HG02610 (cell line): ENCODE measurements around the gene ARHGEF17.
A peak's percentile ranks its signal among the peaks of the same experiment; 100 is the strongest.

ENCODE experiments used
- ATAC-seq: cut with Tn5 transposase; IDR thresholded peaks from one replicate; pipeline ENCODE4 v1.9.1; 2021; ENCODE audit warnings: mild to moderate bottlenecking, moderate library complexity; ENCODE audit not compliant: unreplicated experiment

Gene ARHGEF17

DNA sequence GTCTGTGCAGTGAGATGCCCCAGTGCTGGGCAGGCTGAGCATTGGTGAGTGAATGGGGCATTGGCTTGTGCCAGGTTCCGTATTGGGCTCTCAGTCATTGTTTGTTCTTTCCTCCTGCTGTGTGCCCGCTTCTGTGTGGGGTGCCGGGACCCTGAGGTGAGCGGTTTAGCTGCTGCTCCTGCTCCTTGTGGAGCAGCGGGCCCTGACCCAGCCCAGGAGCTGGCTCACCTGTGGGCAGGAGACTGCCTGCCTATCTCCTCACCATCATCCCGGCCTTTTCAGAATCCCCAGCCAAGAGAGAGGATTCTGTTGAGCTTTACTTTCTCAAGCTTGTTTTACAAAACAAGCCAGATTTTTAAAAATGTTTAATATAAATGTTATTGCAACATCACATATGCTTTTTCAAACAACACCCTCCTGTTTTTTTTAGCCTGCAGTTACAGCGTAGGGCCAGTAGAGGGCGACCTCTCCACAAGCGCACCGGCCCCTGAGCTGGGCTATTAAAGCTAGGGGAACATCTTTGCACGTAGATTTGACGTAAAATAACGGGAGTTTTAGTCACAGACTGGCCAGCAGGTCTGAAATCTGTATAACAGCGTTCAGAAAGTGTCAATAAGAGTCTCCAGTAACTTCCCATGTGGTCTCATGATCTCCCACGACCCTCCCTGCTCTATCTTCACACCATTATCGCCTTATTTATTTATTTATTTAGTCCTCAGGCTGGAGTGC lies 43.0 kb downstream of the ARHGEF17 start:
- no peak for ATAC-seq

DNA sequence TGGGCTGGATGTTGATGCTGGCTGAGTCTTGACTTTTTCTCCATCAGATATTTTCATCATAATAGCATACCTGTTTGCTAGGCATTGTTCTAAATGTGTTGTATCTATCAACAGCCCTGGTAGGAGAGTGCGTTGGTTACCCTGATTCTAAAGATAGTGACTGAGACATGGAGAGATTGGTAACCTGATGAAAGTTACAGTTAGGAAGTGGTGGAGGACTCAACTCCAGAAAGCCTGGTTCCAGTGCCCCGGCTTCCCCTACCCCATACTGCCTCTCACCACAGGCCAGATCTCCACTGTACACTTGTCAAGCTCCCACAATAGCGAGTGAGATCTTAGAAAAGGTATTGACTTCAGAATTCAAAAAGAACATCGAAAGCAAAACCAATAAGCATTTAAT lies 45.3 kb downstream of the ARHGEF17 start:
- ATAC-seq, result no peak

DNA sequence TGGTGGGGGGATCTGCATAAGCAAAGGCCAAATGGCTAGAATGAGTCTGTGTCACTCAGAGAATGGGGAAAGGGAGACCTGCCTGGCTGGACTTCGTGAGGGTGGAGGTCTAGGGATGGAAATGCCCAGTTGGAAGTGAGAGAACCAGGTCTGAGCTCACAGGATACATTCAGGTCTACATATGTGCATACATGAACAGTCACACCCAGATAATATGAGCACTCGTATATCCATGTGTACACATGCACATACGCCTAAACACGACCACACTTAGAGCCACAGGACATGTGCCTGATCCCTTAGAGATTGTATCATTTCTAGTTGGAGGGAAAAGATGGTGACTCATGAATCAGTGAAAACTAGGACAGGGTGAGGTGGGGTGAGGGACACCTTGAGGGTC lies 47.0 kb downstream of the ARHGEF17 start:
- ATAC-seq, result no peak

DNA sequence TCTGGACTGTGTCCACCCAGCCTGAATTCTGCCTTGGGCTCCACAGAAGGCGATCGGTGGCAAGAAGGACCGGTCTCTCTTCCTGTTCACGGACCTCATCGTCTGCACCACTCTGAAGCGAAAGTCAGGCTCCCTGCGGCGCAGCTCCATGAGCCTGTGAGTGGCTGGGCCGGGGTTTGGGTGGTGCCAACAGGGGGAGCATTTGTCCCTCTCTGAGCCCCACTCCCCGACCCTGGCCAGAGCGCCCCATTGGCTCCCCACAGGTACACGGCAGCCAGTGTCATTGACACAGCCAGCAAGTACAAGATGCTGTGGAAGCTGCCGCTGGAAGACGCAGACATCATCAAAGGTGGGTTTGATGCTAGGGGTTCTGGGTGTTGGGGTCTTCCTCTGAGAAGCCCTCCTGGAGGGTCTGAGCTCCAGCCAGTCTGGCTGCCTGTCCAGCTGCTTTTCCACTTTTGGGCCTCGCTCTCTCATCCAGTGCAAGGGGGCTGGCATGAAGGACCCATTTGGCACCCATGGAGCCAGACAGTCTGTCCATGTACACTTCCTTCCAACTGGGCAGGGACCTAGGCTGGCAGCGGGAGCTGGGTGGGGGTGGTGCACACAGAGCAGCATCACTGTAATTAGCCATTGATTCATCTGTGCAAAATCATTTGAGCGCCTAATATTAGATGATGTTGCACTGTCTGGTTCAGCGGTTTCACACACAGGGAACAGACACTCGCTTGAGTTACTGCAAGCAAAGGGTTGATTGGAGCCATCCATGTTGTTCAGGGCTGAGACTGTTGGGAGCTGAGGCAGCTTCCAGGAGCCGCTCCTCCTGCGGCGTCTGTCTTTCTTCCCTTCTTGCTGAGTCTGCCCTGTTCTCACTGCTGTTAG lies 49.1 kb downstream of the ARHGEF17 start:
- ATAC-seq, result no peak

DNA sequence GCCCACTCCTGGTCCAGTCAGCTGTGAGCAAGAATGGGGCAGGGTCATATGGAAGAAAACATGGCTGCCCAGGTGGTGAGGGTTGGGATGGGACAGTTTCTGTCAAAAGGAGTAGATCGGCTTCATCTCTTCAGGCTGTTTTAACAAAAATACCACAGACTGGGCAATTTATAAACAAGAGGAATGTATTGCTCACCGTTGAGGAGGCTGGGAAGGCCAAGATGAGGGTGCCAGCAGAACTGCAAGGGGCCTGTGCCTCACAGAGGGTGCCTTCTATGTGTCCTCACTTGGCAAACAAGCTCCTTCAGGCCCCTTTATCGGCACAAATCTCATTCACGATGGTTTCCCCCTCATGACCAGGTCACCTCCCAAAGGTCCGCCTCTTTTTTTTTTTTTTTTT lies 50.0 kb downstream of the ARHGEF17 start:
- ATAC-seq, result no peak

DNA sequence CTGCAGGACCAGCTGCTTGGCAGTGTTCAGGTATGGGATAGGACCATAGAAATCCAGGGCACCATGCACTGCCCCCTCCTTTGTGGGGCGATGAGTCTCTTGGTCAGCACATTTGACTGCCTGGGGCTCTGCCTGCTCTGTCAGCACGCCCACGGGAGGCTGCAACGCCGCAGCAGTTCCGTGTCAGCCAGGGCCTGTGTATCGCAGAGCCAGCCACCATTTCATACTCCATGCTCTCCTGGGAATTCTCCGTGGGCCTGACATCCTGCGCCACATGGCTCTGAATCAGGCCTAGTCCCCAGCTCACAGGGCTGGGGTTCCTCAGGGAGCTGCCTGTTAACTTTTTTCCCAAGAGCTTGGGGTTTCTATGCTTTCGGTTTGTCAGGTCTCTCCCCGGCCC lies 51.3 kb downstream of the ARHGEF17 start:
- ATAC-seq, result no peak

DNA sequence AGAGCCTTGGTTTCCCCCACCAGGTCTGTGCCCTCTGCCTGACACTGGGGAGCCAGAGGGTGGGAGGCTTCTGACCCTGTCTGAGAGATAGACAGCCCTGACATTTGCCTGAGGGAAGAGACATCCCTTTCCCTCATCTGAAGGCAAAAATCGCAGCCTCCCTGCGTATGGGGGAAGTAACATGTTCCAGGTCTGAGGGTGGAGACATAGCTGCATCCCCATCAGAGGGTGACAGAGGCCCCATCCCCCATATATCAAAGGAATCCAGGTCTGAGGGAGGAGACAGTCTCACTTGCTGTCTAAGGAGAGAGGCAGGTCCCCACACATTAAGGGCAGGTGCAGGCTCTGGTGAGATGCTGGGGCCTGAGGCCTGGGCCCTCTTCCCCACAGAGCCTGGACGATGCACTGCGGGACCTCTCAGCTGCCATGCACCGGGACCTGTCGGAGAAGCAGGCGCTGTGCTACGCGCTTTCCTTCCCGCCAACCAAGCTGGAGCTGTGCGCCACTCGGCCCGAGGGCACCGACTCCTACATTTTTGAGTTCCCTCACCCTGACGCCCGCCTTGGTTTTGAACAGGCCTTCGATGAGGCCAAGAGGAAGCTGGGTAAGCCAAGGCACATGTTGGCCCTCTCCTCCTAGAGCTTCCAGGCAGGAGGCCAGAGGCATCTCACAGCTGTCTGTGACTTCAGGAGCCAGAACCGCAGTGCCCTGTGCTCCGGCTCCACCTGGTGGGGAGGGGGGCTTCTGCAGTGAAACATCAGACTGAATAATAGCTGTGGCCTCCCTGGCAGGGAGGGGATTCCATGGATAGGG lies 52.1 kb downstream of the ARHGEF17 start:
- no peak for ATAC-seq

DNA sequence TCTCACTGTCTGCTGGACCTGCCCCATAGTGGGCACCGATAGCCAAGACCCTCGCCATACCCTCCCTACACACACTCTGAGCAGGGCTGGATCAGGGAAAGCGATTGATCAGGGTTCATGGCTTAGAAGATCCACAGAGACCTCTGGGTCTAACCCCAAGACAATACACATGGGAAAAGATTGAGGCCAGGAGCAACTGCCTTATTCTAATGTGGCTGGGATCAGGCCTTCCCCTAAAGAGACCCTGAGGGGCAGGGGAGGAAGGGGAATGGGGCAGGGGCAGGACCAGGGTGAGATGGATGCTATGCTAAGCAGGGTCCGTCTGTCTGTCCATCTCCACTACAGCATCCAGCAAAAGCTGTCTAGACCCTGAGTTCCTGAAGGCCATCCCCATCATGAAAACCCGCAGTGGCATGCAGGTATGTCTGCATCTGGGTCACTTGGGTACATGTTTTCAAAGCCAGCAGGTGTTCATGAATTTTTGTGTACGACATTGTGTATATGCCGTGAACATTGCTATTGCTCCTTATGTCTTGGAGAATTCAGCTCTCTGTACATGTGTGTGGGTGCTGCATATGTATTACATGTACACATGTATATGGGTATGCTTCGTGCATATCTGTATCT lies 52.8 kb downstream of the ARHGEF17 start:
- no peak for ATAC-seq

DNA sequence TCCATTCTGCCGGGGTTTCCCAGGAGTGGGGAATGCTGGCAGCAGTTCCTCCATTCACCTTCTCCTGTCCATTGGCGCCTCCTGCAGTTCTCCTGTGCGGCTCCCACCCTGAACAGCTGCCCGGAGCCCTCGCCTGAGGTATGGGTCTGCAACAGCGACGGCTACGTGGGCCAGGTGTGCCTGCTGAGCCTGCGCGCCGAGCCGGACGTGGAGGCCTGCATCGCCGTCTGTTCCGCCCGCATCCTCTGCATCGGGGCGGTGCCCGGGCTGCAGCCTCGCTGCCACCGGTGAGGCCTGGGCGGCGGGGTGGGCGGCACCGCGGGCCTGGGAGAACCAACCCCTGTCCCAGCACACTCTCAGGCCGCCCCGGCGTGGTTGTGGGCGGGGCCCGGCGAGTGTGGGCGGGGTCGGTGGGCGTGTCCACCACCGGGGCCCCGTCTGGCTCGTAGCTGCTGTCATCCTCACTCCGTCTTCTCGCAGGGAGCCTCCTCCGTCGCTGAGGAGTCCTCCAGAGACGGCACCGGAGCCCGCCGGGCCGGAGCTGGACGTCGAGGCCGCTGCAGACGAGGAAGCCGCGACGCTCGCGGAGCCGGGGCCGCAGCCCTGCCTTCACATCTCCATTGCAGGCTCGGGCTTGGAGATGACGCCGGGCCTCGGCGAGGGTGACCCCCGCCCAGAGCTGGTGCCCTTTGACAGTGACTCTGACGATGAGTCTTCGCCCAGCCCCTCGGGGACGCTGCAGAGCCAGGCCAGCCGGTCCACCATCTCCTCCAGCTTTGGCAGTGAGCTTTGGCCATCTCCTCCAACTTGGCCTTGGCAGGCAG lies 54.1 kb downstream of the ARHGEF17 start:
- ATAC-seq, result no peak

DNA sequence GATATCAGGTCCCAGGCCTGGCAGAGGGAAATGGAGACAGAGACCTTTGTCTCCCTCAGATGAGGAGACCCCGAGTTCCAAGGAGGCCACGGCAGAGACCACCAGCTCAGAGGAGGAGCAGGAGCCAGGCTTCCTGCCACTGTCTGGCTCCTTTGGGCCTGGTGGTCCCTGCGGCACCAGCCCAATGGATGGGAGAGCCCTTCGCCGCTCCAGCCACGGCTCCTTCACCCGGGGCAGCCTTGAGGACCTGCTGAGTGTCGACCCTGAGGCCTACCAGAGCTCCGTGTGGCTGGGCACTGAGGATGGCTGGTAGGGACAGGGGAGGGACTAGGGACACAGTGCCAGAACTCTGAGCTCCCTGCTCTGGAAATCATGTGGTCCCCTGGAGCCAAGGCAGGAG lies 55.1 kb downstream of the ARHGEF17 start:
- no peak for ATAC-seq

DNA sequence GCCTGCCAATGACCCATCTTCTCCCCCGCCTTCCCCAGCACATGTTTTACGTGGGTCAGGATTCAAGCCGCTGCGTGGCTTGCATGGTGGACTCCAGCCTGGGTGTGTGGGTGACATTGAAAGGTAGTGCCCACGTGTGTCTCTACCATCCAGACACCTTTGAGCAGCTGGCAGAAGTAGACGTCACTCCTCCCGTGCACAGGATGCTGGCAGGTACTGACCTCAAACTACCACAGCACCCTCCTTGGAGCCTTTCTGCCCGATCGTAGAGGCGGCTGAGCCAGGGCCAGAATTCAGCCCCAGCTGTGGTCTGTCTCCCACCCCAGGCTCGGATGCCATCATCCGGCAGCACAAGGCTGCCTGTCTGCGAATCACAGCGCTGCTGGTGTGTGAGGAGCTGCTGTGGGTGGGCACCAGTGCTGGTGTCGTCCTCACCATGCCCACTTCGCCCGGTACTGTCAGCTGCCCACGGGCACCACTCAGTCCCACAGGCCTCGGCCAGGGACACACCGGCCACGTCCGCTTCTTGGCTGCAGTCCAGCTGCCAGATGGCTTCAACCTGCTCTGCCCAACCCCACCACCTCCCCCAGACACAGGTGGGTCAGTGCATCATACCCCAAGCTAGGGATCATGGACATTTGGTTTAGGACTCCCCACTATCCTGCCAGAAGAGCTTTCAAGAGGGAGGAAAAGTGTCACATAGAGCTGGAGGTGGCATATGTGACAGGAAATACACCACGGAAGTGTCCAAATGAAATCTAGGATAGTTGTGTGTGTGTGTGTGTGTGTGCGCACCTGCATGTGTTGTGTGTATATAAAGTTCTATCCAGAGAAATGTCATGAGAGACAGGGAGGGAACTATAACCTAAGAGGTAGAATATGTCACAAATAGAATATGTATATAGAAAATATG lies 57.5 kb downstream of the ARHGEF17 start:
- no peak for ATAC-seq

DNA sequence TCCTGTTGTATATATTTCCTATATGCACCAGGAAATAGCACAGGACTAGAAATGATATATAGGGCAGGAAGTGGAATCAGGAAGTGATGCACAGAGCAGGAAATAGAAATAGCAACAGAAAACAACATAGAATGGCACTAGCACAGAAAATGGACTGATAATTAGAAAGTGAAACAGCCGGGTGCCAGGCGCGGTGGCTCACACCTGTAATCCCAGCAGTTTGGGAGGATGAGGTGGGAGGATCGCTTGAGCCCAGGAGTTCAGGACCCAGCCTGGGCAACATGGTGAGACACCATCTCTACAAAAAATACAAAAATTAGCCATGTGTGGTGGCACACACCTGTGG lies 58.2 kb downstream of the ARHGEF17 start:
- no peak for ATAC-seq

DNA sequence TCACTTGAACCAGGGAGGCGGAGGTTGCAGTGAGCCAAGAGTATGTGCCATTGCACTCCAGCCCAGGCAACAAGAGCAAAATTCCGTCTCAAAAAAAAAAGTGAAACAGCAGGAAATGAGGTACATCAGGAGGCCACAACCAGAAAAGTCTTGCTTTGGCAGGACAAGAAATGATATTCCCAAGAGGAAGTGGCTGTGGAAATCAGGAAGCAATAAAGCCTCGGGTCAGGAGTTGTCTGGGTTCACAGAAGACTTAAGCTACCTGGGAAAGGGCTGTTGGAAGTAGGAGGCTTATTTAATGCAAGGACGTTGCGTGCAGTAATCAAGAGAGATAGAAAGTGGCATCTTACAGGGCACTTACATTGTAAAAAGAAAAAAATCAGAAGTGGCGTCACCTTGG lies 58.9 kb downstream of the ARHGEF17 start:
- ATAC-seq, result no peak

DNA sequence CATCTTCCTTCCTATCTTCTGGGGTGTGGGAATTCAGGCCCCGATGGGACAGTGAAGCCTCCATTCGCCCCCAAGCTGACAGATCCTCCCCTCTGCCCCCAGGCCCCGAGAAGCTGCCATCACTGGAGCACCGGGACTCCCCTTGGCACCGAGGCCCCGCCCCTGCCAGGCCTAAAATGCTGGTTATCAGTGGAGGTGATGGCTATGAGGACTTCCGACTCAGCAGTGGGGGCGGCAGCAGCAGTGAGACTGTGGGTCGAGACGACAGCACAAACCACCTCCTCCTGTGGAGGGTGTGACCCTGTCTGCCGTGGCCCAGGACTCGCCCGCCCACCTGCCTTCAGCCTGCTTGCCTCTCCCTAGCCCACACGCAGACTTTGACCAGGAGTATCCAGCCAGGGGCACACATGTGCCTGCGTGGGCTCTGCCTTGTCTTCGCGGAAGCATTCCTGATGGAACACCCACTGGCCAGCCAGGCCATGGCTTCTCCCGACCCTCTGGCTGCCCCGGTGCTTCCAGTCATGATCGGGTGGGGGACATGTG lies 59.5 kb downstream of the ARHGEF17 start:
- no peak for ATAC-seq

DNA sequence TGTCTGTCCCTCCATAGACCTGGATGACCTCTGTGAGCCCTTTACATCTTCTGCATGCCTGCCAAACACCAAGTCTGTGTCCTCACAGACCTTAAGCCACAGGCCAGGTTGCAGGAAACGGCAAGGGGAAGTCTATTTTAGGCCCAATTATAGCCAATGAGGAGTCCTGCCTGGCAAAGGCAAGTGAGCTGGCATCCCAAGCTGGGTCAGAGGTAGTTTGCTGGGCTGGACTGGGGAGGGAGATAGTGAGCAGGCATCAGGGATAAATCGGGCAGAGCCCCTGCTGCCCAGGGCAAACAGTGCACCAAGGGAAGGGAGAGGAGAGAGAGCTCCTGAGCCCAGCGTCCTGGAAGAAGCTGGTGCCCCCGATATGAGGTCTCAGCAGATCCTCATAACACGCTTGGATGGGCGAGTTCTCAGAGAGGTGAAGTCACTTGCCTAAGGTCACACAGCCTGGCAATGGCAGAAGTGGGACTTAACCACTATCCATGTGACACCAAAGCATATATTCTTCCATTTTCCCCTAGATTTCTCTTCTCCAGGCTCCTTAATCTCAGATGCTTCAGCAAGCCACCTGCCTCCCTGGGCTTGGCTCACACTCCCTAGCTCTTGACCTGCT lies 64.4 kb downstream of the ARHGEF17 start:
- ATAC-seq, result no peak

DNA sequence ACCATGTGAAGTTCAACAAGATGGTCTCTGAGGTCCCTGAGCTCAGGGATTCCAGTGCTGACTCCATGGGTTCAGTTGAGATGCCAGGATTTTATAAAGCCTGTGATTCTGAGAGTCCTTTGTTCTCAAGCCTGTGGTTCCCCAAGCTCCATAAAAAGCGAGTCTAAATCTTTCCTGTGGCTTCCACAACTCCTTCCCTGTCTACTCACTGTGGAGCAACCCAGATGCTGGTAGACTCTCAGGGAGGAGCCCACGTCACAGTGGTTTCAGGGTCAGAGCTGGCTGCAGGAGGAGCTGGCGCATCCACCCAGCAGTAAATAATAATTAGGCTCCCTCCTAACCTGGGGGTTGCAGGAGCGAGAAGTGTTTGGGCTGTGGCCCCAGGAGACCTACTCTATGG lies 66.1 kb downstream of the ARHGEF17 start:
- no peak for ATAC-seq

DNA sequence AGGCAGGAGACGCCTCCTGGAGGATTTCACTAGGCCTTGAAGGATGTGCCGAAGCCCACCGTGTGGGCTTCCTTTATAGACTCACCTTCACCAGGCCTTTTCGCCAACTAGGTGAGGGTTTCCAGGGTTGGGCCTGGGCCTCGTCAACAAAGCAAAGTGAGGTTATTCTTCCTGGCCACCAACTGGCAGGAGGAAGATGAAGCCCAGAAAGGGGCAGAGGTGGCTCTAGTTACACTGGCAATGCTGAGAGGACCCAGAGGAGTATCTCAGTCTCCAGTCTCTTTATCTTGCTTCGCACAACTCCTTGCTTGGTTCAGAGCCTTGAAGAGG lies 67.7 kb downstream of the ARHGEF17 start:
- ATAC-seq, result no peak

DNA sequence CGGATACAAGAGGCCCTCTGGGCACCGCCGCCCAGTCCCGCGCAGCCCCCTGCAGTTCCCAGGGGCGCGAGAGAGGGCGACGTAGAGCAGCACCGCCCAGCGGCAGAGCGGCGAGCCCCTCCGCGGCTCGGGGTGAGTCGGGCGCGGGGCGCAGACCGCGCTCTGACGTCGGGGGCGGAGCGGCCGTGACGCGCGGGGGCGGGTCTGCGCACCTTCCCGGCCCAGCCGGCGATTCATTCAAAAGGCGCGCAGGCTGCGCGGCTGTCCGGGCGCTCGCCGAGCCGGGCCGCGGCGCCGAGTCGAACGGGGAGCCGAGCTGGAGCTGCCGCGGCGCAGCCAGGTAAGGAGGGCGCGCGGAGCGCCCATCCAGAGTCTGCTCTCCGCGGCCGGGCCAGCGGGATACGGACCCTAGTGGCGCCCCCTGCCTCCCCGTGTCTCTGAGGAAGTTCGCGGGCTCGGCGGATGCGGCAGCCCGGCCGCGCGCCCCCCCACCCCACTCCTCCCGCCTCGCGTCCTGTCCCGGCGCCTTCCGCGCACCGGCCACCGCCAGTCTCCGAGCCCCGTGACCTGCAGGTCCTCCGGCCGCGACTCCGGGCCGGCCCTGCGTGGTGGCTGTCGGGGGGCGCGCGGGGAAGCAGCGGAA lies 68.2 kb downstream of the ARHGEF17 start, which contains the start of gene RELT:
RELT (plus strand) TSS at position 240 of the 643 bp plus-strand sequence. CDS start 12,738 bp downstream, outside the sequence.
- ATAC-seq, result peak; percentile 82
